ENCODE results near the gene CLCN6.

GRCh38 chr1:11882814-11883538 lies 77.0 kb downstream of the CLCN6 start:
- no peak for TF ChIP-seq CTCF (conservative IDR thresholded peaks at IDR 0.05; ENCODE audit: low read depth, low read length)
- TF ChIP-seq EZH2phosphoT487 (IDR thresholded peaks at IDR 0.05; ENCODE audit: borderline replicate concordance, low read length) = no peak

All from PC-3 (cell line).